ENCODE results near the gene STAMBPL1. TPM values are rescaled to one million over a fixed set of nuclear protein-coding genes. Genes with fewer than 3 reads are reported as not detected.

STAMBPL1 gene
- polyA plus RNA-seq, 1 of the 3 experiments (the other 2 are of a cell fraction) = 25.1 TPM

GRCh38 chr10:88898727-88899126 lies 18.7 kb downstream of the STAMBPL1 start:
- H4K20me1 ChIP-seq (ENCODE audit: insufficient read depth) = no peaks in the 10 kb centered on the region
- no peaks in the 10 kb centered on the region for H3K9me2 ChIP-seq
- no peak for DNase-seq
- no peaks in the 10 kb centered on the region for H3K9me3 ChIP-seq
- peaks cover 32% of the 10 kb centered on the region for H3F3A ChIP-seq (replicated peaks; ENCODE audit: insufficient read depth)
- peaks cover 60% of the 10 kb centered on the region for H3K79me2 ChIP-seq (ENCODE audit: insufficient read depth)
- H3K9ac ChIP-seq = no peak overlapping the region
- WGBS (ENCODE audit: low lambda C conversion rate) = 95% methylated on average over 3 of the region's 3 CpGs
- peak overlapping the region in 1 of 2 experiments; percentile 39; a peak in 1 of 4 replicates for H3K27ac ChIP-seq (ENCODE audit: low read depth in 2 of 2, low read length in 1 of 2)
- POLR2A ChIA-PET = no interaction called here
- peaks cover 21 to 58% of the 10 kb centered on the region in 2 experiments for H3K4me1 ChIP-seq (ENCODE audit: control insufficient read depth in 1 of 2, insufficient read depth in 2 of 2, low read depth in 1 of 2, low read length in 1 of 2)
- no peak overlapping the region for H2AFZ ChIP-seq (ENCODE audit: low read depth)
- H3K4me3 ChIP-seq (ENCODE audit: low read depth in 2 of 2, low read length in 1 of 2) = no peak overlapping the region
- H3K36me3 ChIP-seq (replicated peaks in 1 of 2; ENCODE audit: control insufficient read depth in 1 of 2, insufficient read depth in 2 of 2, low read length in 1 of 2) = peaks cover 15 to 22% of the 10 kb centered on the region in 2 experiments
- H3K4me2 ChIP-seq = no peak overlapping the region
- TF ChIP-seq, protein P1, sequence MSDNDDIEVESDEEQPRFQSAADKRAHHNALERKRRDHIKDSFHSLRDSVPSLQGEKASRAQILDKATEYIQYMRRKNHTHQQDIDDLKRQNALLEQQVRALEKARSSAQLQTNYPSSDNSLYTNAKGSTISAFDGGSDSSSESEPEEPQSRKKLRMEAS (IDR thresholded peaks at IDR 0.05; ENCODE audit: low read depth) = no peak
- 0 out of 2 replicates have a peak, but pooled peaks have one; percentile 22 for TF ChIP-seq YY1 (IDR thresholded peaks at IDR 0.05; ENCODE audit: low read depth)
- TF ChIP-seq POLR2AphosphoS5 (IDR thresholded peaks at IDR 0.05; ENCODE audit: low read depth, low read length) = no peak
- no peak for TF ChIP-seq FOXM1 (IDR thresholded peaks at IDR 0.05; ENCODE audit: low read depth)
- CTCF ChIA-PET = no interaction called here
- H3K27me3 ChIP-seq (ENCODE audit: insufficient read depth) = no peaks in the 10 kb centered on the region

DNA sequence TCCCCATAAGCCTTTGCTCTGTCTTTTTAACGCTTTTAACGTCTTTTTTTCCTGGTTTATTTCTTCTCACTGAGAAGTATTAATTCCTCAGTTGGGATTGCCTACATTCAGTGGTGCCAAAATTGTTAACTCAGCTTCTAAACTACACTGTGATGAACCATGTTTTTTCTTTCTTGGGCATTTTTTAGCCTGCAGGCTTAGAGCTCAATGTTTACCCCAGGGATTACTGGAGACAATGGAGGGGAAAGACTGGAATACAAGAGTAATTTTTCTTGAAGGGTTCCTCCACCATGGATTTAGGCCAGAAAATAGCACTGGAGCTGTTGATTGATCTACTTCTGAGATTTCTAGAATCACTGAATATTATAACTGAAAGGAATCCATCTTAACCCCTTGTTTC lies 19.8 kb downstream of the STAMBPL1 start:
- H3K36me3 ChIP-seq (replicated peaks in 1 of 2; ENCODE audit: control insufficient read depth in 1 of 2, insufficient read depth in 2 of 2, low read length in 1 of 2) = peaks cover 21 to 33% of the 10 kb centered on the region in 2 experiments
- ChIA-PET POLR2A (no interaction called here), CTCF (interaction anchor here (1.2 to 1.5 kb wide), 3 partner anchors 11 to 34 kb away, joined by 3 to 7 read pairs (median 6); no protein-coding TSS in a partner anchor)
- peaks cover 27% of the 10 kb centered on the region for H3F3A ChIP-seq (replicated peaks; ENCODE audit: insufficient read depth)
- no peaks in the 10 kb centered on the region for H4K20me1 ChIP-seq (ENCODE audit: insufficient read depth)
- no peaks in the 10 kb centered on the region for H3K9me2 ChIP-seq
- H3K27me3 ChIP-seq (ENCODE audit: insufficient read depth) = no peaks in the 10 kb centered on the region
- H3K79me2 ChIP-seq (ENCODE audit: insufficient read depth) = peaks cover 53% of the 10 kb centered on the region
- no peak overlapping the region for H3K27ac ChIP-seq (ENCODE audit: low read depth in 2 of 2, low read length in 1 of 2)
- no peak overlapping the region for H3K9ac ChIP-seq
- H3K4me2 ChIP-seq = no peak overlapping the region
- TF ChIP-seq FOXM1 (IDR thresholded peaks at IDR 0.05; ENCODE audit: low read depth) (no peak), PBX3 (IDR thresholded peaks at IDR 0.05) (no peak), GATA2 (CRISPR knock-in tag; IDR thresholded peaks at IDR 0.05) (no peak), RFX5 (IDR thresholded peaks at IDR 0.05; ENCODE audit: low read length) (no peak), RAD21 (IDR thresholded peaks at IDR 0.05; ENCODE audit: low read length) (no peak), MXI1 (IDR thresholded peaks at IDR 0.05; ENCODE audit: low read depth, low read length) (no peak), POLR2AphosphoS5 (IDR thresholded peaks at IDR 0.05; ENCODE audit: low read depth, low read length) (no peak), MEF2A (IDR thresholded peaks at IDR 0.05; ENCODE audit: borderline replicate concordance, low read depth) (no peak), TCF12 (IDR thresholded peaks at IDR 0.05) (no peak), REST (IDR thresholded peaks at IDR 0.05; ENCODE audit: low read depth, low read length) (no peak), TEAD4 (IDR thresholded peaks at IDR 0.05; ENCODE audit: borderline replicate concordance, insufficient read depth) (no peak), SIN3A (IDR thresholded peaks at IDR 0.05; ENCODE audit: borderline replicate concordance, low read depth, low read length) (no peak), EZH2phosphoT487 (IDR thresholded peaks at IDR 0.05; ENCODE audit: borderline replicate concordance, low read depth) (no peak)
- TF ChIP-seq, protein P1 (IDR thresholded peaks at IDR 0.05; ENCODE audit: low read depth) = no peak
- no peak for DNase-seq
- H3K9me3 ChIP-seq = no peaks in the 10 kb centered on the region
- 98% methylated on average over 2 of the region's 2 CpGs for WGBS (ENCODE audit: low lambda C conversion rate)
- no peak overlapping the region for H3K4me3 ChIP-seq (ENCODE audit: low read depth in 2 of 2, low read length in 1 of 2)
- no peak overlapping the region for H2AFZ ChIP-seq (ENCODE audit: low read depth)
- H3K4me1 ChIP-seq (ENCODE audit: control insufficient read depth in 1 of 2, insufficient read depth in 2 of 2, low read depth in 1 of 2, low read length in 1 of 2) = peaks cover 20 to 49% of the 10 kb centered on the region in 2 experiments; a peak in 3 of 4 replicates

Data from SK-N-SH (cell line).